GM21367 (cell line): ENCODE data around the gene COL28A1.
"Not testable (repeated sequence)": the region's sequence is repeated elsewhere in the genome, so short reads cannot be mapped to it uniquely, and the experiment has no call there.

Source experiments
- ATAC-seq: cut with Tn5 transposase; IDR thresholded peaks from one replicate; pipeline ENCODE4 v1.9.1; 2021; ENCODE audit not compliant: unreplicated experiment

COL28A1 gene

DNA sequence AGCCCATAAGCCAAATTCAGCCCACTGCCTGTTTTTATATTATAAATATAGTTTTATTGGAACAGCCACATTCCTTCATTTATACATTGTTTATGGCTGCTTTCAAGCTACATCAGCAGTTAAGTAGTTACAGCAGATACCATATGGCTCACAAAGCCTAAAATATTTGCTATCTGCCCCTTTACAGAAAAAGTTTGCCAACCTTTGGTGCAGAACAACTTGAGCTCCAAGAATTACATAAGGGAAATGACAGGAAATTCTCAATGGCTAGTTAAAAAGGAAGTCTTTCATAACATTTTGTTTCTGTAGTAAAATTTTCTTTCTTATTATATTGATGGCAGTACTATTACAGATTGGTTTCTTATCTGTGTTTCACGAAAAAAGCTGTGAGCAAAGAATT is 59.3 kb downstream of the COL28A1 start:
- ATAC-seq = no peak

DNA sequence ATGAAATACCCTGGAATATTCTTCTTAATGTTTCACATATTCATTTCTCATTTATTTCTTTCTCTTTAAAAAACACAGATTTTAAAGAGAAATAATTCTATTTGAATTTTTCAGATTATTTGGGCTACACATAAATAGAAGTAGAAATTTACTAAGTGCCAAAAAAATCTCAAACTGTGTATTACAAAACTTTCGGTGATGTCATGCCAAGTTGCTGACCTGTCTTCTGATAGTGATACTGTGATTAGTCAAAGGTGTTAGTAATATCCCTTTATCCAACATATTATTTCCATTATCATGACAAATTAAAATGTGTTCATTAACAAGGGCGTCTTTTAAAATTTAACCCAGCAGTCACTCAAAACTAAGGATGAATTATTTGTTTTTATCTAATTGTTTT is 60.1 kb downstream of the COL28A1 start:
- ATAC-seq = no peak

DNA sequence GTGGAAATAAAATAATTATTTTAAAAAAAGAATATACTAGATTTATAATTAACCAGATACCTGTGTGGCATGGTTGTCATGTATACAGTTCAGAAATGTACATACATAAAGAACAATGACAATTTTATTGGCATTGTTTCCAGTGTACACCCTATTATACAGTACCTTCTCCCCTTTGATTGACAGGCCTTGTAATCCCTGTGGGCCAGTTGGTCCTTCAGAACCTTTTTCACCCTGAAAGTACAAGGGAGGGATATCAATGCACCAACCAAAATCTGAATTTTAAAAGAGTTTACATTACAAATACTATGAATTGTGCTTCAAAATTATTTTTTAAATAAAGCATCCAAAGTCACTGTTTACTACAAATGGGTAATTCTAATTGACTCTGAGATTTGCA is 61.2 kb downstream of the COL28A1 start:
- no peak for ATAC-seq

GRCh38 chr7:7464991-7465765 is 70.5 kb downstream of the COL28A1 start:
- not testable (repeated sequence) for ATAC-seq

DNA sequence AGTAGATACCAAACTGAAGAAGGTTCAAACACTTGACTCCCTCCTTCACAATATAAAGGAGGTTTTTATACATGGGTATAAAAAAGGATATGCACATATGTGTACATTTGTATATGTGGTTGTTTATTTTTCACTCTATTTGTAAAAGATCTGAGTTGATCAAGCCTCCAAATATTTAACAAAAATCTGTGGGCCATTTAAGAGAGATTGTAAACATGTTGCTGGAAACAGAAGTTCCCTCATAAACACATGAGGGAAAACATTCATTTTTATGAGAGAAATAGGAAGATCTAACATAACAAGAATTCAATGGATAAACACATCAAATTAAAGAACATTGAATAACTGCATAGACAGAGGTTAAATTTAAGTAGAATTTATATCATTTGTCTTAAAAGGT is 81.7 kb downstream of the COL28A1 start:
- no peak for ATAC-seq

DNA sequence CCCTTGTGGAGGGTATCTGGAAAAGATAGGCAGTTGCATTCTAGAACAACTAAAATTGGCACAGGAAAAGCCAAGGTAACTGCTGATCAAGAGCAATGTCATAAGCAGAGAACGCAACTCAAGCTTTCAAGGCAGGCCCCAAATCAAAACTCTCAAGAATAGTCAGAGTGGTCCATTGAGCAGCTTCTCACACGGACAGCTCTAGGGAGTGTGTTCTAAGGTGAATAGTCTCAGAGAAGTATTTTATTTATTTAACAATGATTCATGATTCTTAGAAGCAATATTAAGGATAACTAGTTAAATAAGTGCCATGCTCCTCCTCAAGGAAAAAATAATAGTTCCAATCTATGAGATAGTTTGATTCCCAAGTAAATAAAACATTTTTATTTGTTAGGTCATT is 83.0 kb downstream of the COL28A1 start:
- no peak for ATAC-seq

GRCh38 chr7:7452119-7452518 is 83.6 kb downstream of the COL28A1 start:
- no peak for ATAC-seq

- no peak for ATAC-seq
Measured at GRCh38 chr7:7449055-7449454, 86.6 kb downstream of the COL28A1 start.

DNA sequence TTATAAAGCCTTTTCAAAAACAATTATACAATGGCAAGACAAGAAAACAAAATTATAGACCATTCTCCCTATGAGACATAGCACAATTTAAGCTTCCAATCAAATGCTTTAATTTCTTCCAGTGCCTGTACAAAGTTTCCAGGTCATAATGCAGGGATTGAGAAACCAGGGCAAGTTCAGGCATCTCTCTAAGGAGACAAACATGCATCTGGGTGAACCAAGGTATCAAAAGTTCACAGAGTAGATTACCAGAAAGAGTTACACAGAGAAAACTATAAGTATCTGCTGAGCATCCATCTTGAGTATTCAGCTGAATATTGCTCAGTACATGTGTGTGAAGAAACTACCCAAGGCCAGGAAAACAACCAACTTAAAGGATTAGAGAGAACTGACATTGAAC is 89.1 kb downstream of the COL28A1 start:
- no peak for ATAC-seq

- ATAC-seq = no peak
Measured at GRCh38 chr7:7443806-7444350, 91.8 kb downstream of the COL28A1 start.

DNA sequence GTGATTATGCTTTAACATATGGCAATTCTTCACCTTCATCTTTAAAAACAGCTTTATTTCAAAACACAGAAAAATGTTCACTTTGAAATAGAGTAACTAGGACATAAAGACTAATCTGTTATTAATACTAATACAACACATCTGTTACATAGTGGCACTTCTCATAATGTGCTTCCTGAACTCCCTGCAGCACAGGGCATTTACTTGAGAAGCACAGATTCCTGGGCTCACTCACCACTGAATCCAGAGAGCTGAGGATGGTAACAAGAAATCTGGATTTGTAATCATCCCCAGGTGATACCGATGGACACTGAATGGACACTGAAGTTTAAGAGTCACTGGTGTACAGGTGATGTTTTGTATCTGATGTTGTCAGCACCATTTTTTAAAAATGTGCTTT is 96.1 kb downstream of the COL28A1 start:
- no peak for ATAC-seq

DNA sequence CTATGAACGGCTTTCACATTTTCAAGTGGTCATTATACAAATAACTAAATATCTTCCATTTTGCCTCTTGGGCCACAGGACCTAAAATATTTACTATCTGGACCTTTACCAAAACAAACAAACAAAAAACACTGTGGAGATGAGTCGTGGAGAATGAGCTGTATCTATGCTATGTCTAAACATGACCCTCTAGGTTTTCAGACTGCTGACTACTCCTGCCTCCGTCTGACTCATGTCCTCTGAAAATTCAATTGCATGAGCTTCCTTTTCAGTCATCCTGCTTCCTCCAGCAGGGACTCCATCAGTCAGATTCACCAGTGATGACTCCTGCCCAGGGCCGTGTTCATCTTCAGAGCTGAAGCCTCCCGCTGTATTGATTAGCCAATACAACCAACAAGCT is 96.8 kb downstream of the COL28A1 start:
- no peak for ATAC-seq

DNA sequence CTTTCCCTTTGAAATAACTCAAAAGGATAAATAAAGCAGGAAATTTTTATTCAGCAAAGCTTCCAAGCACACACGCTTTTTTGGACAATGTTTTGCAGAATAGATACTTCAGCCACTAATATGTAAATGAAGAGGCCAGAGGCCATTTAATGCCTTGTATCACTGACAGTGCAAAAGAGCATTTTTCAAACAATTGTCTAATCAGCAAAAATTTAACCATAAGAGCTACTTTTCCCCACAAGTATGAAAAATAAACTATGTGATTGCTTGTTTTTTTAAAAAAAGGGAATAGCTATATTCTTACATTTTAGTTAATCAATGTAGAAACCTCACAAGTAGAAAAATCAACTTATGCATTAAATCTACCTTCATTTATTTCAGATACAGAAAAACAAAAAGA is 99.7 kb downstream of the COL28A1 start:
- no peak for ATAC-seq

DNA sequence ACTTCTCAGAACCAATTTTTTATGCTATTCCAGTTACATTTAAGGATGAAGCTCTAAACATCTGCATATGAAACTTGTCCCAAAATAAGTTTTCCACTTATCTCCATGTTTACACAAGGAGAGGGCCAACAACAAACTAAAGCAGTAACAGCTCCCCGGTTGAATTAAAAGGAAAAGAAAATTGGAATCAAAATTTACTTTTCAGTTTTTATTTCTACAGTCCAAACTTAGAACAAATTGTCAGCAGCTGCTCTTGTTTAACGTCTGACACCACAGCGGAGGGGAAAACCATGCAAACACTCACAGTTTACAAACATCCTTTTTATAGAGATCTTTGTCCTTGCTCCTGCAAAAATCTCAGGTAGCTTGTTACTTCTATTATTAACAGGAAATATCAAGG is 101.3 kb downstream of the COL28A1 start:
- ATAC-seq = no peak

DNA sequence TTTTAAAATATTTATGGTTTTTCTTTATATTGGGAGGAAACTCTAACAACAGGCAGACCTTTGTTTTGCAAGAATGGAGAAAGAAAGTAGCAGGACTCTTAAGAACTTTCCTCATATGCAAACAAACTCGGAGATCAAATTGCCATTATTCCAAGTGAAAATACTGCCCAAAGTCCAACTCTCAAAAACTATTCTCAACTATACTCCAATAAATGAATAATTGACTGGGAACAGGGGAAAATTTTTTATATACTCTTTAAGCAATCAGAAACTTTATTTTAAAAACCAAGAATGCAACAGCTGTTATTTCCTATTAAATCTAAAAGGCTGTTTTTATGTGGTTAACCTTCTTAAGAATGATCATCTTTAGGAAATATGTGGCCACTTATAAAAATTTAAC is 101.9 kb downstream of the COL28A1 start:
- no peak for ATAC-seq

DNA sequence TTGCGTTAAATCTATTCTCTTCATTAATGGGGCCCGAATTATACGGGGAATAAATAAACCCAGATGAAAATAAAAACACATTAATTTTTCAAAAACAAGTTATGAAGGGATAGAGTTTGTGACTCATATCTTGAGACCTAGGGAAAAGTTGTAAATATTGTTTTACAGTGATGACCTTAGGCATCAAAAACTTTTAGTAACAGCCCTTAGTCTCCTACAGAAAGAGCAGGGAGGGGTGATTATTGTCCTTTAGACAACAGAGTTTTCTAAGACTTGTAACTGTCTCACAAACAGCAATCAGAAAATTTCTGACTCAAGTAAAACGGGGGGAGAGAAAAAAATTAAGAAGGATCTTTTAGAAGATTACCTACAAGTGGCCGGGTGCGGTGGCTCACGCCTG is 102.7 kb downstream of the COL28A1 start:
- ATAC-seq = no peak

GRCh38 chr7:7428806-7429205 is 106.9 kb downstream of the COL28A1 start:
- no peak for ATAC-seq

GRCh38 chr7:7427363-7427762 is 108.3 kb downstream of the COL28A1 start:
- ATAC-seq = no peak

GRCh38 chr7:7426676-7427075 is 109.0 kb downstream of the COL28A1 start:
- no peak for ATAC-seq

DNA sequence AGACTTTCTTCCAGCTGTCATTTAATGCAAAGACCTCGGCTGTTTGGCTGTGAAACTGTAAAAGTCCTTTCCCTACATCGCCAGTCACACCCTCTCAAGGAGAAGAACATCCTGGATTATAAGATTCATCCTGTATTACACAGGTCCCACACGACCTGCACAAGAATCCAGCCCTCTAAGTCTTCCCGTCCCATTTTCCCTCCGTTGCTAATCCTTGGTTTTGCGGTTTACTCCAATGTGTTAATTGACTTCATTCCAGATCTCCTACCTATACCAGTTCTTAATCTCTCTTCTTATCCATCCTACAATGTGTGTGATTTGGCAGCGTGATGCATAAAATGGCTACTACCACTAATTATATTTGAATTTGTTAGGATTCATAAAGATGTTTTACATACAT is 110.4 kb downstream of the COL28A1 start:
- ATAC-seq = no peak

- ATAC-seq = peak; percentile 78
Measured at GRCh38 chr7:7424151-7424873, 111.4 kb downstream of the COL28A1 start.

DNA sequence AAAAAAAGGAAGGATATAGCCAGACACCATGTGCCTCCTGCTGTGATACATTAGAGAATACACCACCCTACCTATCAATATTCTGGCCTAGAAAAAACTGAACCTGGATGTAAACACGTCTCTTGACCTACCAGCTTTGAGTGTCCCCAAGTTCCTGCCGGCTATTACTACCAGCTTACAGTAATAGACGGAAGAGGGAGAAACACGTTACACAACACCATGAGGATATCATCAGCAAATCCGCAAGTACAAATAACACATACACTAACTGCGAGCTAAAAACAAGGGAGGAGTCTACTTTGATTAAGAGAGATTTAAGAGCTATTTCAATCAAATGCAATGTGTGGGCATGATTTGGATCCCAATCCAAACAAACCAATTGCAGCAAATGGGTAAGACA is 113.0 kb downstream of the COL28A1 start:
- ATAC-seq = no peak
